Esophagus muscularis mucosa (tissue), 4 donors: ENCODE results near the gene NADSYN1.

Experiments used
- EP300 ChIP-seq: sonication (generic); formaldehyde crosslinking; IDR thresholded peaks from one replicate; pipeline ENCODE4 v1.6.1; 2017; ENCODE audit warnings: antibody characterized with exemption
- POLR2A ChIP-seq: fragments of 450-650 bp; IDR thresholded peaks from one replicate; pipeline ENCODE4 v1.6.1; 2017; ENCODE audit warnings: antibody characterized with exemption, moderate library complexity, mild to moderate bottlenecking, low read depth
- POLR2AphosphoS5 ChIP-seq, 2 donors: sonication (generic); formaldehyde crosslinking; IDR thresholded peaks; one replicate each; pipeline ENCODE4 v1.6.1; 2017; ENCODE audit warnings: antibody characterized with exemption in 2 of 2
- TF ChIP-seq, protein P1 (sequence below), 3 experiments: fragments of 200-600 bp in 2 of 3; fragments of 450-650 bp in 1 of 3; sonication (generic) in 2 of 3; IDR thresholded peaks; one replicate each; pipeline ENCODE4 v1.5.1; 2017 to 2019; ENCODE audit warnings: antibody characterized with exemption in 3 of 3, mild to moderate bottlenecking in 2 of 3, moderate library complexity in 1 of 3

GRCh38 chr11:71459076-71459766 lies 6.2 kb downstream of the NADSYN1 start:
- TF ChIP-seq, protein P1, sequence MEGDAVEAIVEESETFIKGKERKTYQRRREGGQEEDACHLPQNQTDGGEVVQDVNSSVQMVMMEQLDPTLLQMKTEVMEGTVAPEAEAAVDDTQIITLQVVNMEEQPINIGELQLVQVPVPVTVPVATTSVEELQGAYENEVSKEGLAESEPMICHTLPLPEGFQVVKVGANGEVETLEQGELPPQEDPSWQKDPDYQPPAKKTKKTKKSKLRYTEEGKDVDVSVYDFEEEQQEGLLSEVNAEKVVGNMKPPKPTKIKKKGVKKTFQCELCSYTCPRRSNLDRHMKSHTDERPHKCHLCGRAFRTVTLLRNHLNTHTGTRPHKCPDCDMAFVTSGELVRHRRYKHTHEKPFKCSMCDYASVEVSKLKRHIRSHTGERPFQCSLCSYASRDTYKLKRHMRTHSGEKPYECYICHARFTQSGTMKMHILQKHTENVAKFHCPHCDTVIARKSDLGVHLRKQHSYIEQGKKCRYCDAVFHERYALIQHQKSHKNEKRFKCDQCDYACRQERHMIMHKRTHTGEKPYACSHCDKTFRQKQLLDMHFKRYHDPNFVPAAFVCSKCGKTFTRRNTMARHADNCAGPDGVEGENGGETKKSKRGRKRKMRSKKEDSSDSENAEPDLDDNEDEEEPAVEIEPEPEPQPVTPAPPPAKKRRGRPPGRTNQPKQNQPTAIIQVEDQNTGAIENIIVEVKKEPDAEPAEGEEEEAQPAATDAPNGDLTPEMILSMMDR (IDR thresholded peaks at IDR 0.05): no peak
- TF ChIP-seq POLR2AphosphoS5 (IDR thresholded peaks at IDR 0.05): no peak
- TF ChIP-seq POLR2A: no peak
- no peak for TF ChIP-seq EP300
